ENCODE measurements around the gene PRKCH.

PRKCH gene

GRCh38 chr14:61569812-61570548 lies 248.6 kb downstream of the PRKCH start:
- peak; percentile 82 for DNase-seq

GRCh38 chr14:61570549-61571290 lies 249.3 kb downstream of the PRKCH start:
- DNase-seq = peak; percentile 66

- no peak for DNase-seq
Measured at GRCh38 chr14:61571917-61572316, 250.5 kb downstream of the PRKCH start.

- DNase-seq = peak; percentile 45
Measured at GRCh38 chr14:61573321-61573720, 251.9 kb downstream of the PRKCH start.

GRCh38 chr14:61573748-61574513 lies 252.6 kb downstream of the PRKCH start:
- DNase-seq = peak; percentile 72

- no peak for DNase-seq
Measured at GRCh38 chr14:61574514-61574807, 253.1 kb downstream of the PRKCH start.

- DNase-seq = no peak
Measured at GRCh38 chr14:61575126-61575525, 253.7 kb downstream of the PRKCH start.

GRCh38 chr14:61575551-61576150 lies 254.3 kb downstream of the PRKCH start:
- DNase-seq = peak; percentile 84

- DNase-seq = peak; percentile 52
Measured at GRCh38 chr14:61577506-61577931, 256.1 kb downstream of the PRKCH start.

- no peak for DNase-seq
Measured at GRCh38 chr14:61578745-61579144, 257.4 kb downstream of the PRKCH start.

- DNase-seq = no peak
Measured at GRCh38 chr14:61581340-61581739, 260.0 kb downstream of the PRKCH start.

GRCh38 chr14:61581955-61582615 lies 260.7 kb downstream of the PRKCH start:
- DNase-seq = peak; percentile 82

GRCh38 chr14:61582815-61583214 lies 261.4 kb downstream of the PRKCH start:
- peak; percentile 91 for DNase-seq

- peak; percentile 88 for DNase-seq
Measured at GRCh38 chr14:61584331-61584741, 263.0 kb downstream of the PRKCH start.

GRCh38 chr14:61585598-61586543 lies 264.5 kb downstream of the PRKCH start:
- peak; percentile 83 for DNase-seq

GRCh38 chr14:61586544-61587055 lies 265.2 kb downstream of the PRKCH start:
- DNase-seq = peak; percentile 90

GRCh38 chr14:61587081-61587713 lies 265.8 kb downstream of the PRKCH start:
- no peak for DNase-seq

- DNase-seq = peak; percentile 59
Measured at GRCh38 chr14:61588419-61588901, 267.1 kb downstream of the PRKCH start.

- DNase-seq = no peak
Measured at GRCh38 chr14:61589691-61590581, 268.6 kb downstream of the PRKCH start.
